Measurements from ENCODE around the gene SHROOM1. TPM values are rescaled to one million over a fixed set of nuclear protein-coding genes. Genes with fewer than 3 reads are reported as not detected.

The SHROOM1 gene
- total and polyA plus RNA-seq, 2 of the 8 experiments (the other 6 are each of a cell fraction or from before 2014, with no cell fraction given), result 3.9 to 5.2 TPM

- no peak for TF ChIP-seq KDM4A (IDR thresholded peaks at IDR 0.05; ENCODE audit: low read depth, low read length, severe bottlenecking)
- no peak for TF ChIP-seq CHD1 (IDR thresholded peaks at IDR 0.05; ENCODE audit: low read depth, low read length)
- no peak for TF ChIP-seq SP4 (IDR thresholded peaks at IDR 0.05; ENCODE audit: low read length)
Observed at GRCh38 chr5:132859889-132860437, 29.5 kb upstream of the SHROOM1 start (continued).

All from H1 (cell line).